CD4-positive, CD25-positive, alpha-beta regulatory T cell (primary cell): ENCODE measurements around the gene DCBLD2. TPM values are rescaled to one million over a fixed set of nuclear protein-coding genes. Genes with fewer than 3 reads are reported as not detected.
"Not testable (repeated sequence)": the region's sequence is repeated elsewhere in the genome, so short reads cannot be mapped to it uniquely, and the experiment has no call there.

Experiments
- ATAC-seq, 2 donors: fragments of 150-1000 bp; cut with Tn5 transposase; one replicate each; pipeline ENCODE4 v1.10.0; 2021; ENCODE audit warnings: low read depth in 2 of 2, moderate number of reproducible peaks in 2 of 2, moderate library complexity in 1 of 2
- DNase-seq, 3 donors: peaks; one replicate each; pipeline versions ENCODE4 v3.0.0 to v3.0.0-alpha.2; 2012 to 2022; ENCODE audit warnings: mixed read lengths in 1 of 3
- H3K27ac ChIP-seq: one replicate; pipeline ENCODE4 v1.7.0; 2013; ENCODE audit warnings: mild to moderate bottlenecking, low read length; ENCODE audit not compliant: insufficient read depth, poor library complexity, severe bottlenecking
- H3K27me3 ChIP-seq: one replicate; pipeline ENCODE4 v1.7.0; 2013; ENCODE audit warnings: low read length; ENCODE audit not compliant: control insufficient read depth, insufficient read depth
- H3K36me3 ChIP-seq: one replicate; pipeline ENCODE4 v1.7.0; 2013; ENCODE audit warnings: mild to moderate bottlenecking, low read length, moderate library complexity; ENCODE audit not compliant: control insufficient read depth, insufficient read depth
- H3K4me1 ChIP-seq: 2 replicates; pipeline ENCODE4 v1.7.0; 2013; ENCODE audit warnings: mild to moderate bottlenecking, low read length; ENCODE audit not compliant: insufficient read depth, control insufficient read depth, poor library complexity, severe bottlenecking
- H3K4me3 ChIP-seq: one replicate; pipeline ENCODE4 v1.7.0; 2013; ENCODE audit warnings: low read depth, mild to moderate bottlenecking, low read length, moderate library complexity
- H3K9me3 ChIP-seq, 2 experiments: 1 replicate in 1 of 2; 2 replicates in 1 of 2; pipeline ENCODE4 v1.7.0; 2013; ENCODE audit warnings: low read length in 2 of 2, mild to moderate bottlenecking in 1 of 2, moderate library complexity in 1 of 2; ENCODE audit not compliant: control insufficient read depth in 2 of 2
- H3K27ac Mint-ChIP-seq, 3 donors: one replicate each; pipeline ENCODE4 v1.8.0; 2020 to 2022; ENCODE audit warnings: mild to moderate bottlenecking in 3 of 3, mixed read lengths in 3 of 3, moderate library complexity in 2 of 3
- H3K27me3 Mint-ChIP-seq: one replicate; pipeline ENCODE4 v1.8.0; 2022; ENCODE audit warnings: mild to moderate bottlenecking, mixed read lengths
- H3K36me3 Mint-ChIP-seq: one replicate; pipeline ENCODE4 v1.8.0; 2020; ENCODE audit warnings: mixed read lengths
- H3K4me1 Mint-ChIP-seq, 4 donors: one replicate each; pipeline ENCODE4 v1.8.0; 2020 to 2022; ENCODE audit warnings: mixed read lengths in 4 of 4, mild to moderate bottlenecking in 1 of 4
- H3K4me3 Mint-ChIP-seq, 4 donors: one replicate each; pipeline ENCODE4 v1.8.0; 2020 to 2022; ENCODE audit warnings: mild to moderate bottlenecking in 4 of 4, mixed read lengths in 4 of 4, moderate library complexity in 3 of 4
- H3K9me3 Mint-ChIP-seq, 7 donors: one replicate each; pipeline ENCODE4 v1.8.0; 2020 to 2022; ENCODE audit warnings: mixed read lengths in 7 of 7, mild to moderate bottlenecking in 3 of 7, moderate library complexity in 2 of 7
- polyA plus RNA-seq, 4 donors: library from polyadenylated mRNA; unstranded; fragments of 300-500 nt; fragmentation: Illumina TruSeq; gene quantifications; one replicate each; pipeline ENCODE4 v1.2.3, GENCODE V29; 2021
- total RNA-seq: library from RNA; stranded (reverse); gene quantifications from one replicate; pipeline ENCODE4 v1.2.3, GENCODE V29; 2022

The DCBLD2 gene
- total and polyA plus RNA-seq, 5 donors from 2014 or later = 0.18 to 1.5 (median 0.74) TPM

- no peaks in the 10 kb centered on the region for H3K36me3 ChIP-seq
- no peaks in the 10 kb centered on the region for H3K9me3 ChIP-seq
- Mint-ChIP-seq H3K9me3 (peaks cover 0 to 9% (median 3%) of the 10 kb centered on the region in 7 donors), H3K4me1 (peaks cover 0 to 7% (median 0%) of the 10 kb centered on the region in 4 donors), H3K27ac (no peak overlapping the region), H3K27me3 (peaks cover 5% of the 10 kb centered on the region), H3K4me3 (no peak overlapping the region), H3K36me3 (no peaks in the 10 kb centered on the region)
- H3K4me1 ChIP-seq = no peaks in the 10 kb centered on the region
- H3K4me3 ChIP-seq = no peak overlapping the region
- DNase-seq = no peak
- no peak overlapping the region for H3K27ac ChIP-seq
- no peaks in the 10 kb centered on the region for H3K27me3 ChIP-seq
- ATAC-seq = no peak
Observed at GRCh38 chr3:98875535-98875934, 26.0 kb downstream of the DCBLD2 start.

DNA sequence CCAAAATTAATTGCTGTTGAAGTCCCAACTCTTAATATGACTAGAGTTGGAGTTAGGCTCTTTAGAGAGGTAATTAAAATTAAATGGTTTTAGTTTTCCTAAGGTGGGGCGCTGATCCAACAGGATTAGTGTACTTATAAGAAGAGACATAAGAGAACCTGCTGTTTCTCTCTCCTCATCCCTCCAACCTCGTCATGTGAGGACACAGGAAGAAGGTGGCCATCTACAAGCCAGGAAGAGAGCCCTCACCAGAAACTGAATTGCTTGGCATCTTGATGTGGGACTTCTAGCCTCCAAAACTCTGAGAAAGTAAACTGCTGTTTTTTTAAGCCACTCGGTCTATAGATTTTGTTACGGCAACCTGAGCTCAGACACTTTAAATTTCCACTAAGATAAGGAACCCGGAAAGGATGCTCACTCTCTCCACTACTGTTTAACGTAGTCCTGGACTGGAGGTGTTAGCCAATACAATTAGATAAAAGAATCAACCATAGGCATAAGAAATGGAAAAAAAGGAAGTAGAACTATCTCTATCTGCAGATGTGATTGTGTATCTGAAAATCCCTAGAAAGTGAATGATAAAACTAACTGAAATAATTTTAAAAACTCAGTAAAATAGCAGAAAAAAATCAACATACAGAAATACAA is 26.8 kb downstream of the DCBLD2 start:
- peaks cover 5% of the 10 kb centered on the region for H3K27me3 Mint-ChIP-seq
- Histone ChIP-seq H3K9me3 (no peaks in the 10 kb centered on the region), H3K27ac (no peak overlapping the region), H3K27me3 (no peaks in the 10 kb centered on the region), H3K4me3 (no peak overlapping the region), H3K36me3 (no peaks in the 10 kb centered on the region), H3K4me1 (no peaks in the 10 kb centered on the region)
- no peaks in the 10 kb centered on the region for H3K36me3 Mint-ChIP-seq
- peaks cover 0 to 9% (median 3%) of the 10 kb centered on the region in 7 donors for H3K9me3 Mint-ChIP-seq
- DNase-seq = no peak
- no peak overlapping the region for H3K27ac Mint-ChIP-seq
- no peak overlapping the region for H3K4me3 Mint-ChIP-seq
- ATAC-seq = no peak
- peaks cover 0 to 7% (median 0%) of the 10 kb centered on the region in 4 donors for H3K4me1 Mint-ChIP-seq

- H3K9me3 ChIP-seq = no peaks in the 10 kb centered on the region
- no peaks in the 10 kb centered on the region for H3K4me1 ChIP-seq
- H3K4me1 Mint-ChIP-seq = no peaks in the 10 kb centered on the region
- no peaks in the 10 kb centered on the region for H3K27me3 Mint-ChIP-seq
- H3K27ac Mint-ChIP-seq = no peak overlapping the region
- no peaks in the 10 kb centered on the region for H3K27me3 ChIP-seq
- H3K4me3 Mint-ChIP-seq = no peak overlapping the region
- peaks cover 2 to 12% (median 7%) of the 10 kb centered on the region in 7 donors for H3K9me3 Mint-ChIP-seq
- H3K36me3 ChIP-seq = no peaks in the 10 kb centered on the region
- H3K4me3 ChIP-seq = no peak overlapping the region
- H3K36me3 Mint-ChIP-seq = no peaks in the 10 kb centered on the region
- ATAC-seq = no peak
- DNase-seq = no peak
- no peak overlapping the region for H3K27ac ChIP-seq
Observed at GRCh38 chr3:98869391-98869790, 32.1 kb downstream of the DCBLD2 start.

- peaks cover 0 to 37% (median 5%) of the 10 kb centered on the region in 7 donors for H3K9me3 Mint-ChIP-seq
- not testable (repeated sequence) for H3K27ac ChIP-seq, ATAC-seq, H3K4me3 ChIP-seq, H3K27ac Mint-ChIP-seq, H3K4me1 ChIP-seq, H3K27me3 Mint-ChIP-seq, H3K4me1 Mint-ChIP-seq, H3K36me3 Mint-ChIP-seq, H3K36me3 ChIP-seq, H3K9me3 ChIP-seq, DNase-seq, H3K27me3 ChIP-seq, H3K4me3 Mint-ChIP-seq
Observed at GRCh38 chr3:98857971-98858370, 43.5 kb downstream of the DCBLD2 start.

DNA sequence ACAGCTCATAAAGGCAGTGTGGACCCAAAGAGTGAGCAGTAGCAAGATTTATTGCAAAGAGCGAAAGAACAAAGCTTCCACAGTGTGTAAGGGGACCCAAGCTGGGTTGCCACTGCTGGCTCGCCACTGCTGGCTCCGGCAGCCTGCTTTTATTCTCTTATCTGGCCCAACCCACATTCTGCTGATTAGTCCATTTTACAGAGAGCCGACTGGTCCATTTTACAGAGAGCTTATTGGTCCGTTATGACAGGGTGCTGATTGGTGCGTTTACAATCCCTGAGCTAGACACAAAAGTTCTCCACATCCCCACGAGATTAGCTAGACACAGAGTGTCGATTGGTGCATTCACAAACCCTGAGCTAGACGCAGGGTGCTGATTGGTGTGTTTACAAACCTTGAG is 44.2 kb downstream of the DCBLD2 start:
- H3K27me3 Mint-ChIP-seq, ATAC-seq, H3K27ac Mint-ChIP-seq, H3K27me3 ChIP-seq, H3K4me1 Mint-ChIP-seq, H3K4me3 Mint-ChIP-seq, H3K9me3 ChIP-seq, H3K4me1 ChIP-seq, H3K36me3 Mint-ChIP-seq, H3K36me3 ChIP-seq, H3K4me3 ChIP-seq, H3K27ac ChIP-seq, DNase-seq: not testable (repeated sequence)
- H3K9me3 Mint-ChIP-seq = peaks cover 0 to 33% (median 5%) of the 10 kb centered on the region in 7 donors

GRCh38 chr3:98856724-98857123 is 44.8 kb downstream of the DCBLD2 start:
- H3K4me1 Mint-ChIP-seq = no peaks in the 10 kb centered on the region
- H3K27ac ChIP-seq = no peak overlapping the region
- H3K9me3 ChIP-seq = no peaks in the 10 kb centered on the region
- no peaks in the 10 kb centered on the region for H3K27me3 Mint-ChIP-seq
- H3K4me1 ChIP-seq = no peaks in the 10 kb centered on the region
- H3K36me3 ChIP-seq = no peaks in the 10 kb centered on the region
- H3K4me3 ChIP-seq = no peak overlapping the region
- no peak for DNase-seq
- H3K27me3 ChIP-seq = no peaks in the 10 kb centered on the region
- no peak overlapping the region for H3K27ac Mint-ChIP-seq
- H3K9me3 Mint-ChIP-seq = peaks cover 0 to 30% (median 5%) of the 10 kb centered on the region in 7 donors
- no peak for ATAC-seq
- H3K36me3 Mint-ChIP-seq = peaks cover 7% of the 10 kb centered on the region
- H3K4me3 Mint-ChIP-seq = no peak overlapping the region

DNA sequence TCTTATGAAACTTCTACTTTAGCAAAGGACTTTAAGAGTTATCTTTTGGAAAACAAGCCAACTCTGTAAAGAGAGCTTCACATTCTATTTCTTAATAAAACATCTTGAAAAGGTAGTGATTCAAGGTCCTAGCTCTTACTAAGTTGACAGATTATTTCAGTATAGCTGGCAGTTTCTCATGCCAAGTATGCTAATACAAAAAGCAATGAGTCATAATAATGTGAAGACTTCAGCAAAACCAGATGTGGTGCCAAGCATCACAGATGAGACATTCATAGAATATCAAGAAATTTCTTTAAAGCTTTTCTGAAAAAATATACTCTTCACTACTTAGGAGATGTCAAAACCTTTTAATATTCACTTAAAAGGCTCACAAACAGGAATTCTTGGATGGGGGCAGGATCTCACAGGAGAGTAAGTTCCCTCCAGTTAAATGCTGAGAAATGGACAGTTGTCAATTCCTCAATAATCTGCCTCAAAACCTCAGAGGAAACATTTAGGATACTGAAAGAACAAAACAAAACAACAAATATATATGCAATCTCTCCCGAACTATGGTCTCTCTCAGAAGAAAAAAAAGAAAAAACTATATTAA is 45.6 kb downstream of the DCBLD2 start:
- Histone ChIP-seq H3K4me3 (no peak overlapping the region), H3K36me3 (no peaks in the 10 kb centered on the region), H3K9me3 (no peaks in the 10 kb centered on the region), H3K4me1 (no peaks in the 10 kb centered on the region), H3K27ac (no peak overlapping the region), H3K27me3 (no peaks in the 10 kb centered on the region)
- Mint-ChIP-seq H3K36me3 (peaks cover 7% of the 10 kb centered on the region), H3K27ac (no peak overlapping the region), H3K4me3 (no peak overlapping the region), H3K27me3 (no peaks in the 10 kb centered on the region), H3K9me3 (peaks cover 0 to 22% (median 3%) of the 10 kb centered on the region in 7 donors), H3K4me1 (no peaks in the 10 kb centered on the region)
- DNase-seq (no peak), ATAC-seq (no peak)

DNA sequence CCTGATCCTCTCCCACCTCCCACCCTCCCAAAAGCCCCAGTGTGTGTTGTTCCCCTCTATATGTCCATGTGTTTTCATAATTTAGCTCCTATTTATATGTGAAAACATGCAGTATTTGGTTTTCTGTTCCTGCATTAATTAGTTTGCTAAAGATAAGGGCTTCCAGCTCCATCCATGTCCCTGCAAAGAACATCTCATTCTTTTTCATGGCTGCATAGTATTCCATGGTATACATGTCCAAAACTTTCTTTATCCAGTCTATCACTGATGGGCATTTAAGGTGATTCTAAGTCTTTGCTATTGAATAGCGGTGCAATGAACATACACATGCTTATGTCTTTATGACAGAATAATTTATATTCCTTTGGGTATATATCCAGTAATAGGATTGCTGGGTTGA is 53.4 kb downstream of the DCBLD2 start:
- H3K27ac ChIP-seq = no peak overlapping the region
- Mint-ChIP-seq H3K27me3 (no peaks in the 10 kb centered on the region), H3K4me3 (no peak overlapping the region), H3K4me1 (no peaks in the 10 kb centered on the region), H3K36me3 (no peaks in the 10 kb centered on the region), H3K9me3 (peaks cover 0 to 6% (median 0%) of the 10 kb centered on the region in 7 donors), H3K27ac (no peak overlapping the region)
- no peaks in the 10 kb centered on the region for H3K27me3 ChIP-seq
- no peaks in the 10 kb centered on the region for H3K4me1 ChIP-seq
- H3K36me3 ChIP-seq = no peaks in the 10 kb centered on the region
- DNase-seq = no peak
- no peak overlapping the region for H3K4me3 ChIP-seq
- ATAC-seq = no peak
- no peaks in the 10 kb centered on the region for H3K9me3 ChIP-seq
